Liver (tissue), 9 donors: ENCODE results near the gene KCND2. TPM values are rescaled to one million over a fixed set of nuclear protein-coding genes. Genes with fewer than 3 reads are reported as not detected.

Experiments used
- DNase-seq: peaks from one replicate; pipeline ENCODE4 v3.0.0-alpha.2; 2017; ENCODE audit warnings: low spot score
- H3K27ac ChIP-seq, 2 donors: one replicate each; pipeline ENCODE4 v1.7.0; 2013; ENCODE audit warnings: inconsistent platforms in 2 of 2, low read length in 2 of 2, control low read depth in 1 of 2, low read depth in 1 of 2, mild to moderate bottlenecking in 1 of 2
- H3K27me3 ChIP-seq, 4 donors: one replicate each; pipeline versions ENCODE4 v1.6.1 to v1.7.0; 2013; ENCODE audit warnings: low read length in 3 of 4, inconsistent platforms in 1 of 4, mild to moderate bottlenecking in 1 of 4, moderate library complexity in 1 of 4; ENCODE audit not compliant: control insufficient read depth in 4 of 4, insufficient read depth in 4 of 4
- H3K36me3 ChIP-seq, 4 donors: one replicate each; pipeline versions ENCODE4 v1.6.1 to v1.7.0; 2013; ENCODE audit warnings: low read length in 3 of 4, mild to moderate bottlenecking in 3 of 4, low read depth in 1 of 4, moderate library complexity in 1 of 4; ENCODE audit not compliant: control insufficient read depth in 4 of 4, insufficient read depth in 3 of 4
- H3K4me1 ChIP-seq, 4 donors: one replicate each; pipeline versions ENCODE4 v1.6.1 to v1.7.0; 2013; ENCODE audit warnings: low read length in 3 of 4, mild to moderate bottlenecking in 3 of 4, moderate library complexity in 1 of 4; ENCODE audit not compliant: control insufficient read depth in 4 of 4, insufficient read depth in 4 of 4
- H3K4me3 ChIP-seq, 3 donors: one replicate each; pipeline versions ENCODE4 v1.6.1 to v1.7.0; 2013; ENCODE audit warnings: low read length in 3 of 3, control low read depth in 1 of 3, low read depth in 1 of 3, mild to moderate bottlenecking in 1 of 3
- H3K9ac ChIP-seq, 2 donors: one replicate each; pipeline ENCODE4 v1.7.0; 2013; ENCODE audit warnings: low read length in 2 of 2, mild to moderate bottlenecking in 2 of 2, moderate library complexity in 2 of 2, control low read depth in 1 of 2, low read depth in 1 of 2
- H3K9me3 ChIP-seq, 4 donors: one replicate each; pipeline versions ENCODE4 v1.6.1 to v1.7.0; 2013; ENCODE audit warnings: low read length in 3 of 4; ENCODE audit not compliant: control insufficient read depth in 4 of 4
- ATF3 ChIP-seq: IDR thresholded peaks from 2 replicates; pipeline ENCODE4 v1.6.1; 2016; ENCODE audit warnings: antibody characterized with exemption
- CTCF ChIP-seq: fragments of 150-350 bp; IDR thresholded peaks from 2 replicates; pipeline ENCODE4 v1.5.1; 2017; ENCODE audit warnings: improper control_type of control experiment, low read depth, low read length; ENCODE audit not compliant: missing input control
- EGR1 ChIP-seq, 2 donors: IDR thresholded peaks; 2 replicates each; pipeline ENCODE4 v1.6.1; 2016 to 2018; ENCODE audit warnings: antibody characterized with exemption in 2 of 2, low read depth in 2 of 2
- FOXA1 ChIP-seq: IDR thresholded peaks from 2 replicates; pipeline ENCODE4 v1.6.1; 2016; ENCODE audit warnings: antibody characterized with exemption
- FOXA2 ChIP-seq: IDR thresholded peaks from 2 replicates; pipeline ENCODE4 v1.6.1; 2016; ENCODE audit warnings: antibody characterized with exemption
- GABPA ChIP-seq, 2 donors: IDR thresholded peaks in 1 of 2; conservative IDR thresholded peaks in 1 of 2; 2 replicates each; pipeline ENCODE4 v1.6.1; 2016; ENCODE audit warnings: antibody characterized with exemption in 2 of 2, mild to moderate bottlenecking in 1 of 2, moderate library complexity in 1 of 2
- HNF4A ChIP-seq, 2 donors: conservative IDR thresholded peaks; 2 replicates each; pipeline ENCODE4 v1.6.1; 2016; ENCODE audit warnings: antibody characterized with exemption in 2 of 2, mild to moderate bottlenecking in 2 of 2
- HNF4G ChIP-seq: IDR thresholded peaks from 2 replicates; pipeline ENCODE4 v1.6.1; 2016; ENCODE audit warnings: antibody characterized with exemption
- JUND ChIP-seq, 2 donors: IDR thresholded peaks; 2 replicates each; pipeline ENCODE4 v1.6.1; 2016; ENCODE audit warnings: antibody characterized with exemption in 2 of 2
- MAX ChIP-seq: IDR thresholded peaks from 2 replicates; pipeline ENCODE4 v1.6.1; 2016; ENCODE audit warnings: antibody characterized with exemption
- NR2F2 ChIP-seq: IDR thresholded peaks from 2 replicates; pipeline ENCODE4 v1.6.1; 2016; ENCODE audit warnings: antibody characterized with exemption
- RAD21 ChIP-seq, 2 donors: IDR thresholded peaks; 2 replicates each; pipeline ENCODE4 v1.6.1; 2016; ENCODE audit warnings: antibody characterized with exemption in 2 of 2, mild to moderate bottlenecking in 2 of 2
- REST ChIP-seq: IDR thresholded peaks from 2 replicates; pipeline ENCODE4 v1.6.1; 2016; ENCODE audit warnings: antibody characterized with exemption, mild to moderate bottlenecking
- RXRA ChIP-seq, 2 donors: IDR thresholded peaks; 2 replicates each; pipeline ENCODE4 v1.6.1; 2017 to 2018; ENCODE audit warnings: antibody characterized with exemption in 2 of 2, mild to moderate bottlenecking in 1 of 2
- SP1 ChIP-seq: IDR thresholded peaks from 2 replicates; pipeline ENCODE4 v1.6.1; 2018; ENCODE audit warnings: antibody characterized with exemption, mild to moderate bottlenecking
- TAF1 ChIP-seq: conservative IDR thresholded peaks from 2 replicates; pipeline ENCODE4 v1.6.1; 2016; ENCODE audit warnings: antibody characterized with exemption, mild to moderate bottlenecking
- YY1 ChIP-seq: IDR thresholded peaks from 2 replicates; pipeline ENCODE4 v1.6.1; 2016; ENCODE audit warnings: antibody characterized with exemption, mild to moderate bottlenecking
- ZBTB33 ChIP-seq: IDR thresholded peaks from 2 replicates; pipeline ENCODE4 v1.6.1; 2016; ENCODE audit warnings: antibody characterized with exemption
- WGBS: extraction: QIAGEN DNeasy Blood & Tissue Kit; methylation state at CpG from one replicate; pipeline ENCODE4 v1.1.7; 2013; 5-methylcytosine and 5-hydroxymethylcytosine counted together
- polyA plus RNA-seq, 2 donors: library from polyadenylated mRNA; stranded (reverse) in 1 of 2; unstranded in 1 of 2; fragments of 200-250 nt in 1 of 2; fragments of >200 nt in 1 of 2; fragmentation: Nextera tagmentation in 1 of 2; extraction: Ambion mirVana in 1 of 2; gene quantifications; one replicate each; pipeline versions ENCODE4 v1.2.1 to v1.2.3, GENCODE V29; 2013 to 2015
- total RNA-seq, 2 donors: library from RNA; depleted of rRNA; stranded (reverse); fragments of >200 nt; gene quantifications; one replicate each; pipeline ENCODE4 v1.2.3, GENCODE V29; 2014
- donor health status: healthy.
- donor health status: healthy.
- donor health status: healthy.
- donor health status: healthy.
- donor health status: healthy.

Gene KCND2
- total and polyA plus RNA-seq, 4 donors: 0.02 to 0.22 (median 0.07) TPM

- Histone ChIP-seq H3K4me3 (no peak overlapping the region), H3K9ac (no peak overlapping the region), H3K4me1 (no peaks in the 10 kb centered on the region), H3K9me3 (no peaks in the 10 kb centered on the region), H3K27me3 (no peaks in the 10 kb centered on the region), H3K27ac (no peak overlapping the region), H3K36me3 (no peaks in the 10 kb centered on the region)
- 74% methylated on average over 3 of the region's 3 CpGs for WGBS
- TF ChIP-seq JUND (IDR thresholded peaks at IDR 0.05) (no peak), HNF4A (conservative IDR thresholded peaks at IDR 0.05) (no peak), FOXA1 (no peak), FOXA2 (no peak), NR2F2 (no peak), ATF3 (no peak), REST (no peak), MAX (no peak), RAD21 (IDR thresholded peaks at IDR 0.05) (no peak), ZBTB33 (no peak), SP1 (no peak), CTCF (no peak), RXRA (IDR thresholded peaks at IDR 0.05) (no peak), GABPA (IDR thresholded peaks at IDR 0.05 in 1 of 2, conservative IDR thresholded peaks at IDR 0.05 in 1 of 2) (no peak), HNF4G (no peak), EGR1 (IDR thresholded peaks at IDR 0.05; ENCODE audit: low read depth in 2 of 2) (no peak), YY1 (no peak), TAF1 (no peak)
- DNase-seq: no peak
Measured at GRCh38 chr7:120617275-120617674, 344.3 kb downstream of the KCND2 start.

- Histone ChIP-seq H3K9ac (no peak overlapping the region), H3K27ac (no peak overlapping the region), H3K4me1 (no peaks in the 10 kb centered on the region), H3K4me3 (no peak overlapping the region), H3K27me3 (no peaks in the 10 kb centered on the region), H3K36me3 (no peaks in the 10 kb centered on the region), H3K9me3 (no peaks in the 10 kb centered on the region)
- no peak for DNase-seq
- WGBS: 89% methylated on average over 1 of the region's 1 CpG
- TF ChIP-seq ATF3: no peak
- no peak for TF ChIP-seq REST
- no peak for TF ChIP-seq HNF4A (conservative IDR thresholded peaks at IDR 0.05)
- no peak for TF ChIP-seq JUND (IDR thresholded peaks at IDR 0.05)
- TF ChIP-seq EGR1 (IDR thresholded peaks at IDR 0.05; ENCODE audit: low read depth in 2 of 2): no peak
- TF ChIP-seq NR2F2: no peak
- no peak for TF ChIP-seq GABPA (IDR thresholded peaks at IDR 0.05 in 1 of 2, conservative IDR thresholded peaks at IDR 0.05 in 1 of 2)
- TF ChIP-seq TAF1: no peak
- no peak for TF ChIP-seq FOXA1
- no peak for TF ChIP-seq CTCF
Measured at GRCh38 chr7:120628251-120628650, 355.3 kb downstream of the KCND2 start.
